Measurements from ENCODE around the gene GLDC. TPM values are rescaled to one million over a fixed set of nuclear protein-coding genes. Genes with fewer than 3 reads are reported as not detected.

Gene GLDC
- total and polyA plus RNA-seq, 2 donors (not counting 1 experiment from before 2014, with no cell fraction given): 0.71 to 0.86 TPM

DNA sequence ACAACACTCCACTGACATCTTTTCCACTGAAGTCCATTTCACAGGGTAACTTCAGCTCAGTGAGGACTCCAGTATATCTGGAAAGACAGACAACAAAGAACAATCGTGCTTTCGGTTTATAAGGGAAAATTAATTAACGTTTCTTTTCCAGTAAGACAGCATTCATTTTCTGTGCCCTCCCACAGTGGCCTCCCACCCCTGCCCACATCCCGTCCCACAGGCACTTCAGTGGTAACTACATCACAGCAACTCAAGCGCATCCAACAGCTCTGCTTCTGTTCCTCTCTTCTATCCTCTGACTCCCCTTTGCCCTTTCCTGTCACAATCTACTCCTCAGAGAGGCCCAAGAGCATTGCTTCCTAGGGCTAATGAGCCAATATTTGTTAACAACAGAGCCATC is 40.3 kb downstream of the GLDC start:
- no peak for TF ChIP-seq EZH2 (IDR thresholded peaks at IDR 0.05; ENCODE audit: borderline replicate concordance, insufficient read depth, low read depth, low read length, poor library complexity, severe bottlenecking)
- TF ChIP-seq, protein P1, sequence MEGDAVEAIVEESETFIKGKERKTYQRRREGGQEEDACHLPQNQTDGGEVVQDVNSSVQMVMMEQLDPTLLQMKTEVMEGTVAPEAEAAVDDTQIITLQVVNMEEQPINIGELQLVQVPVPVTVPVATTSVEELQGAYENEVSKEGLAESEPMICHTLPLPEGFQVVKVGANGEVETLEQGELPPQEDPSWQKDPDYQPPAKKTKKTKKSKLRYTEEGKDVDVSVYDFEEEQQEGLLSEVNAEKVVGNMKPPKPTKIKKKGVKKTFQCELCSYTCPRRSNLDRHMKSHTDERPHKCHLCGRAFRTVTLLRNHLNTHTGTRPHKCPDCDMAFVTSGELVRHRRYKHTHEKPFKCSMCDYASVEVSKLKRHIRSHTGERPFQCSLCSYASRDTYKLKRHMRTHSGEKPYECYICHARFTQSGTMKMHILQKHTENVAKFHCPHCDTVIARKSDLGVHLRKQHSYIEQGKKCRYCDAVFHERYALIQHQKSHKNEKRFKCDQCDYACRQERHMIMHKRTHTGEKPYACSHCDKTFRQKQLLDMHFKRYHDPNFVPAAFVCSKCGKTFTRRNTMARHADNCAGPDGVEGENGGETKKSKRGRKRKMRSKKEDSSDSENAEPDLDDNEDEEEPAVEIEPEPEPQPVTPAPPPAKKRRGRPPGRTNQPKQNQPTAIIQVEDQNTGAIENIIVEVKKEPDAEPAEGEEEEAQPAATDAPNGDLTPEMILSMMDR (IDR thresholded peaks at IDR 0.05): no peak
- H3K4me1 Mint-ChIP-seq: peaks cover 16% of the 10 kb centered on the region
- ChIA-PET POLR2A (no interaction called here), CTCF (interaction anchor here (0.9 to 1.2 kb wide), 2 partner anchors 134 to 250 kb away, joined by 4 read pairs; no protein-coding TSS in a partner anchor)
- no peaks in the 10 kb centered on the region for H3K27me3 ChIP-seq (replicated peaks in 1 of 4; ENCODE audit: control extremely low read depth in 1 of 4, control insufficient read depth in 3 of 4, insufficient read depth in 4 of 4, low read length in 3 of 4)
- no peaks in the 10 kb centered on the region for H3K9me3 ChIP-seq (ENCODE audit: control extremely low read depth in 1 of 3, control insufficient read depth in 2 of 3, insufficient read depth in 1 of 3, low read length in 2 of 3)
- H4K20me1 ChIP-seq (ENCODE audit: control insufficient read depth, insufficient read depth, low read length, poor library complexity, severe bottlenecking): no peaks in the 10 kb centered on the region
- no peaks in the 10 kb centered on the region for H3K9me3 Mint-ChIP-seq (ENCODE audit: insufficient read depth)
- H2AFZ ChIP-seq (ENCODE audit: insufficient read depth, low read depth, low read length, poor library complexity, severe bottlenecking): no peak overlapping the region
- no peaks in the 10 kb centered on the region for H3K27me3 Mint-ChIP-seq
- no peaks in the 10 kb centered on the region for H3K79me2 ChIP-seq (ENCODE audit: control insufficient read depth, insufficient read depth, low read length)
- H3K9ac ChIP-seq (ENCODE audit: low read length): peak overlapping the region; percentile 46
- peak overlapping the region; percentile 76 for H3K4me3 Mint-ChIP-seq
- peak overlapping the region in 2 of 5 experiments; percentile 16 to 26 for H3K4me3 ChIP-seq (ENCODE audit: control extremely low read depth in 1 of 5, extremely low read depth in 1 of 5, insufficient read depth in 1 of 5, low read depth in 2 of 5, low read length in 4 of 5)
- intact Hi-C loops (cut with micrococcal nuclease): no loop called here
- H3K27ac Mint-ChIP-seq: no peak overlapping the region
- no peaks in the 10 kb centered on the region for H3K36me3 ChIP-seq (replicated peaks in 1 of 2; ENCODE audit: control extremely low read depth in 1 of 2, control insufficient read depth in 1 of 2, extremely low read depth in 1 of 2, insufficient read depth in 2 of 2, low read length in 1 of 2)
- H3K27ac ChIP-seq (ENCODE audit: low read length in 2 of 2): no peak overlapping the region
- H3K4me1 ChIP-seq (ENCODE audit: control insufficient read depth in 2 of 2, insufficient read depth in 2 of 2, low read length in 2 of 2): peaks cover 15% of the 10 kb centered on the region in 2 donors
- peak overlapping the region; percentile 65 for H3K4me2 ChIP-seq (replicated peaks; ENCODE audit: low read depth, low read length, poor library complexity, severe bottlenecking)
- peak; percentile 63 for DNase-seq
- peak; percentile 94 for ATAC-seq (ENCODE audit: low read depth)
- WGBS (ENCODE audit: insufficient coverage): 0% methylated on average over 4 of the region's 5 CpGs

DNA sequence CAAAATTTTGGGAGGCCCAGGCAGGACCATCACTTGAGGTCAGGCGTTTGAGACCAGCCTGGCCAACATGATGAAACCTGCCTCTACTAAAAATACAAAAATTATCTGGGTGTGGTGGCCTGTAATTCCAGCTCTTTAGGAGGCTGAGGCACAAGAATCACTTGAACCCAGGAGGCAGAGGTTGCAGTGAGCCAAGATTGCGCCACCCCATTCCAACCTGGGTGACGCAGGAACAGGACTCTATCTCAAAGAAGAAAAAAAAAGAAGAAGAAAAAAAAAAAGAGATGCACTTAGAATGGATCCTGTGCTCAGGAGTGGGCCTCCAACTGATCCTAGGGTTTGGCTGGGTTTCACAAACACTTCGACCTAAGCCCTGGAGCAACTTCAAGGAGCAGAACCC is 45.1 kb downstream of the GLDC start:
- 100% methylated on average over 3 of the region's 4 CpGs for WGBS (ENCODE audit: insufficient coverage)
- H3K4me1 Mint-ChIP-seq: peaks cover 12% of the 10 kb centered on the region
- H3K27ac Mint-ChIP-seq: no peak overlapping the region
- H3K79me2 ChIP-seq (ENCODE audit: control insufficient read depth, insufficient read depth, low read length): no peaks in the 10 kb centered on the region
- no peak overlapping the region for H3K27ac ChIP-seq (ENCODE audit: low read length in 2 of 2)
- H3K4me1 ChIP-seq (ENCODE audit: control insufficient read depth in 2 of 2, insufficient read depth in 2 of 2, low read length in 2 of 2): peaks cover 11 to 12% of the 10 kb centered on the region in 2 donors
- ChIA-PET POLR2A (no interaction called here), CTCF (interaction anchor here (1.0 kb wide), 2 partner anchors 19 to 227 kb away, joined by 3 read pairs; no protein-coding TSS in a partner anchor)
- DNase-seq (no peak), ATAC-seq (ENCODE audit: low read depth) (no peak)
- no peak overlapping the region for H3K4me3 Mint-ChIP-seq
- no peak overlapping the region for H3K9ac ChIP-seq (ENCODE audit: low read length)
- H4K20me1 ChIP-seq (ENCODE audit: control insufficient read depth, insufficient read depth, low read length, poor library complexity, severe bottlenecking): no peaks in the 10 kb centered on the region
- H2AFZ ChIP-seq (ENCODE audit: insufficient read depth, low read depth, low read length, poor library complexity, severe bottlenecking): no peak overlapping the region
- intact Hi-C loops (cut with micrococcal nuclease): no loop called here
- H3K4me3 ChIP-seq (ENCODE audit: control extremely low read depth in 1 of 5, extremely low read depth in 1 of 5, insufficient read depth in 1 of 5, low read depth in 2 of 5, low read length in 4 of 5): no peak overlapping the region
- H3K27me3 Mint-ChIP-seq: no peaks in the 10 kb centered on the region
- no peaks in the 10 kb centered on the region for H3K9me3 Mint-ChIP-seq (ENCODE audit: insufficient read depth)
- no peaks in the 10 kb centered on the region for H3K27me3 ChIP-seq (replicated peaks in 1 of 4; ENCODE audit: control extremely low read depth in 1 of 4, control insufficient read depth in 3 of 4, insufficient read depth in 4 of 4, low read length in 3 of 4)
- no peaks in the 10 kb centered on the region for H3K36me3 ChIP-seq (replicated peaks in 1 of 2; ENCODE audit: control extremely low read depth in 1 of 2, control insufficient read depth in 1 of 2, extremely low read depth in 1 of 2, insufficient read depth in 2 of 2, low read length in 1 of 2)
- H3K9me3 ChIP-seq (ENCODE audit: control extremely low read depth in 1 of 3, control insufficient read depth in 2 of 3, insufficient read depth in 1 of 3, low read length in 2 of 3): no peaks in the 10 kb centered on the region
- no peak overlapping the region for H3K4me2 ChIP-seq (replicated peaks; ENCODE audit: low read depth, low read length, poor library complexity, severe bottlenecking)
- TF ChIP-seq, protein P1 (IDR thresholded peaks at IDR 0.05): no peak
- TF ChIP-seq EZH2 (IDR thresholded peaks at IDR 0.05; ENCODE audit: borderline replicate concordance, insufficient read depth, low read depth, low read length, poor library complexity, severe bottlenecking): no peak

Data from B cell (primary cell).